CD4-positive, alpha-beta T cell treated with Interleukin-10 for 1 hour (primary cell): ENCODE data around the gene PGP.
"Not testable (repeated sequence)": the region's sequence is repeated elsewhere in the genome, so short reads cannot be mapped to it uniquely, and the experiment has no call there.

Experiments
- DNase-seq: peaks from one replicate; pipeline ENCODE4 v3.0.0-alpha.2; 2020

The PGP gene

GRCh38 chr16:2214719-2214968 lies at the start of gene PGP:
Gene PGP (minus strand): TSS chr16:2214840. CDS start chr16:2214777, 63 bp downstream.
- DNase-seq: no peak

GRCh38 chr16:2263026-2263425 lies 48.4 kb upstream of the PGP start:
- not testable (repeated sequence) for DNase-seq

- no peak for DNase-seq
These were observed 45.6 kb upstream of the PGP start for GRCh38 chr16:2260250-2260649.

GRCh38 chr16:2258530-2258929 lies 43.9 kb upstream of the PGP start:
- not testable (repeated sequence) for DNase-seq

- DNase-seq: no peak
These were observed 43.1 kb upstream of the PGP start for GRCh38 chr16:2257726-2258125.

GRCh38 chr16:2256531-2257140 lies 42.0 kb upstream of the PGP start:
- no peak for DNase-seq

- DNase-seq: no peak
These were observed 38.7 kb upstream of the PGP start for GRCh38 chr16:2253293-2253692.

GRCh38 chr16:2252806-2253148 lies 38.1 kb upstream of the PGP start:
- no peak for DNase-seq

GRCh38 chr16:2251296-2252111 lies 36.9 kb upstream of the PGP start, which contains the start of gene ECI1:
Gene ECI1 (minus strand): TSS chr16:2251587. CDS start chr16:2251566, 21 bp downstream.
- peak; percentile 90 for DNase-seq

- DNase-seq: peak; percentile 56
These were observed 36.1 kb upstream of the PGP start for GRCh38 chr16:2250652-2251295.

GRCh38 chr16:2246301-2246885 lies 31.8 kb upstream of the PGP start:
- DNase-seq: no peak

- no peak for DNase-seq
These were observed 30.5 kb upstream of the PGP start for GRCh38 chr16:2244926-2245795.

GRCh38 chr16:2244301-2244700 lies 29.7 kb upstream of the PGP start:
- no peak for DNase-seq

GRCh38 chr16:2243781-2244180 lies 29.1 kb upstream of the PGP start:
- no peak for DNase-seq

GRCh38 chr16:2243031-2243528 lies 28.4 kb upstream of the PGP start:
- no peak for DNase-seq

- no peak for DNase-seq
These were observed 28.0 kb upstream of the PGP start for GRCh38 chr16:2242598-2242997.

- not testable (repeated sequence) for DNase-seq
These were observed 25.7 kb upstream of the PGP start for GRCh38 chr16:2240331-2240730.

- no peak for DNase-seq
These were observed 24.4 kb upstream of the PGP start for GRCh38 chr16:2238838-2239675.

- no peak for DNase-seq
These were observed 23.7 kb upstream of the PGP start for GRCh38 chr16:2238150-2238837.

GRCh38 chr16:2237493-2238149 lies 23.0 kb upstream of the PGP start:
- DNase-seq: no peak

GRCh38 chr16:2237102-2237482 lies 22.5 kb upstream of the PGP start:
- no peak for DNase-seq
